Fibroblast of skin of abdomen (primary cell): ENCODE measurements around the gene C6orf62. TPM values are rescaled to one million over a fixed set of nuclear protein-coding genes. Genes with fewer than 3 reads are reported as not detected.
"Not testable (repeated sequence)": the region's sequence is repeated elsewhere in the genome, so short reads cannot be mapped to it uniquely, and the experiment has no call there.

Source experiments
- DNase-seq: peaks from one replicate; pipeline ENCODE4 v3.0.0-alpha.2; 2013
- polyA plus RNA-seq, 2 experiments: library from polyadenylated mRNA; unstranded; fragments of 120-200 nt; gene quantifications; one replicate each; pipeline ENCODE4 v1.2.1, GENCODE V29; 2013; ENCODE audit not compliant: insufficient read length in 2 of 2

Gene C6orf62
- polyA plus RNA-seq (2013, experiment 1 of 2; ENCODE audit: insufficient read length), result 112 TPM
- 113 TPM for polyA plus RNA-seq (2013, experiment 2 of 2; ENCODE audit: insufficient read length)

GRCh38 chr6:24719125-24719971, at the start of gene C6orf62:
TSS of gene C6orf62 (minus strand) at chr6:24719154. CDS start at chr6:24718668, 486 bp downstream.
- DNase-seq, result peak; percentile 31

GRCh38 chr6:24768361-24768760, 49.4 kb upstream of the C6orf62 start:
- DNase-seq, result peak; percentile 76

GRCh38 chr6:24766680-24767462, 47.9 kb upstream of the C6orf62 start:
- peak; percentile 44 for DNase-seq

GRCh38 chr6:24765968-24766367, 47.0 kb upstream of the C6orf62 start:
- DNase-seq, result not testable (repeated sequence)

- not testable (repeated sequence) for DNase-seq
Measured at GRCh38 chr6:24764833-24765828, 46.2 kb upstream of the C6orf62 start.

GRCh38 chr6:24763578-24763977, 44.6 kb upstream of the C6orf62 start:
- DNase-seq, result no peak

- no peak for DNase-seq
Measured at GRCh38 chr6:24761851-24762250, 42.9 kb upstream of the C6orf62 start.

- DNase-seq, result no peak
Measured at GRCh38 chr6:24761193-24761835, 42.4 kb upstream of the C6orf62 start.

GRCh38 chr6:24760210-24760609, 41.3 kb upstream of the C6orf62 start:
- no peak for DNase-seq

- DNase-seq, result no peak
Measured at GRCh38 chr6:24759718-24760117, 40.8 kb upstream of the C6orf62 start.

- DNase-seq, result no peak
Measured at GRCh38 chr6:24757611-24758010, 38.7 kb upstream of the C6orf62 start.

- DNase-seq, result no peak
Measured at GRCh38 chr6:24755279-24755678, 36.3 kb upstream of the C6orf62 start.

GRCh38 chr6:24754378-24754777, 35.4 kb upstream of the C6orf62 start:
- not testable (repeated sequence) for DNase-seq

- no peak for DNase-seq
Measured at GRCh38 chr6:24753545-24753944, 34.6 kb upstream of the C6orf62 start.

GRCh38 chr6:24752917-24753492, 34.1 kb upstream of the C6orf62 start:
- no peak for DNase-seq

- DNase-seq, result no peak
Measured at GRCh38 chr6:24752503-24752902, 33.5 kb upstream of the C6orf62 start.

- not testable (repeated sequence) for DNase-seq
Measured at GRCh38 chr6:24750878-24751277, 31.9 kb upstream of the C6orf62 start.

- no peak for DNase-seq
Measured at GRCh38 chr6:24749297-24749696, 30.3 kb upstream of the C6orf62 start.

GRCh38 chr6:24744911-24745310, 26.0 kb upstream of the C6orf62 start:
- DNase-seq, result no peak

GRCh38 chr6:24743944-24744335, 25.0 kb upstream of the C6orf62 start:
- DNase-seq, result no peak

- DNase-seq, result peak; percentile 97
Measured at GRCh38 chr6:24743265-24743943, 24.4 kb upstream of the C6orf62 start.
